ENCODE data around the gene MALRD1. TPM values are rescaled to one million over a fixed set of nuclear protein-coding genes. Genes with fewer than 3 reads are reported as not detected.

The MALRD1 gene
- total RNA-seq, 2 donors from 2014 or later, result 0.27 to 0.40 TPM

GRCh38 chr10:19518109-19518508, 469.5 kb downstream of the MALRD1 start:
- Histone ChIP-seq H3K9me3 (no peaks in the 10 kb centered on the region), H3K4me1 (no peaks in the 10 kb centered on the region), H3K4me3 (no peak overlapping the region), H3K27ac (no peak overlapping the region), H3K27me3 (no peaks in the 10 kb centered on the region), H3K36me3 (no peaks in the 10 kb centered on the region), H3K9ac (ENCODE audit: low read depth in 2 of 2, low read length in 2 of 2) (no peak overlapping the region)
- intact Hi-C loops (cut with DNase I), result no loop called here
- no peak for TF ChIP-seq CTCF (IDR thresholded peaks at IDR 0.05)
- no peak for DNase-seq

GRCh38 chr10:19518632-19519031, 470.0 kb downstream of the MALRD1 start:
- Histone ChIP-seq H3K4me3 (no peak overlapping the region), H3K27ac (no peak overlapping the region), H3K27me3 (no peaks in the 10 kb centered on the region), H3K9ac (ENCODE audit: low read depth in 2 of 2, low read length in 2 of 2) (no peak overlapping the region), H3K4me1 (no peaks in the 10 kb centered on the region), H3K36me3 (no peaks in the 10 kb centered on the region), H3K9me3 (no peaks in the 10 kb centered on the region)
- intact Hi-C loops (cut with DNase I), result no loop called here
- TF ChIP-seq CTCF (IDR thresholded peaks at IDR 0.05), result no peak
- DNase-seq, result no peak

GRCh38 chr10:19531324-19531723, 482.7 kb downstream of the MALRD1 start:
- Histone ChIP-seq H3K9me3 (no peaks in the 10 kb centered on the region), H3K36me3 (no peaks in the 10 kb centered on the region), H3K4me3 (no peak overlapping the region), H3K9ac (ENCODE audit: low read depth in 2 of 2, low read length in 2 of 2) (no peak overlapping the region), H3K4me1 (no peaks in the 10 kb centered on the region), H3K27ac (no peak overlapping the region), H3K27me3 (no peaks in the 10 kb centered on the region)
- TF ChIP-seq CTCF (IDR thresholded peaks at IDR 0.05), result no peak
- intact Hi-C loops (cut with DNase I), result no loop called here
- no peak for DNase-seq

- no peak overlapping the region for H3K9ac ChIP-seq (ENCODE audit: low read depth in 2 of 2, low read length in 2 of 2)
- no peak for TF ChIP-seq CTCF (IDR thresholded peaks at IDR 0.05)
- H3K4me3 ChIP-seq, result no peak overlapping the region
- no peak for DNase-seq
- H3K4me1 ChIP-seq, result no peaks in the 10 kb centered on the region
- H3K36me3 ChIP-seq, result no peaks in the 10 kb centered on the region
- no peaks in the 10 kb centered on the region for H3K27me3 ChIP-seq
- H3K27ac ChIP-seq, result no peak overlapping the region
- no peaks in the 10 kb centered on the region for H3K9me3 ChIP-seq
- intact Hi-C loops (cut with DNase I), result no loop called here
These were observed 483.8 kb downstream of the MALRD1 start for GRCh38 chr10:19532411-19532810.

- no peak for TF ChIP-seq CTCF (IDR thresholded peaks at IDR 0.05)
- no peak overlapping the region for H3K9ac ChIP-seq (ENCODE audit: low read depth in 2 of 2, low read length in 2 of 2)
- DNase-seq, result no peak
- no peak overlapping the region for H3K4me3 ChIP-seq
- no peaks in the 10 kb centered on the region for H3K4me1 ChIP-seq
- no peaks in the 10 kb centered on the region for H3K9me3 ChIP-seq
- H3K36me3 ChIP-seq, result no peaks in the 10 kb centered on the region
- intact Hi-C loops (cut with DNase I), result no loop called here
- no peak overlapping the region for H3K27ac ChIP-seq
- no peaks in the 10 kb centered on the region for H3K27me3 ChIP-seq
These were observed 492.7 kb downstream of the MALRD1 start for GRCh38 chr10:19541299-19541698.

GRCh38 chr10:19546224-19546623, 497.6 kb downstream of the MALRD1 start:
- Histone ChIP-seq H3K27ac (no peak overlapping the region), H3K9ac (ENCODE audit: low read depth in 2 of 2, low read length in 2 of 2) (no peak overlapping the region), H3K4me3 (no peak overlapping the region), H3K4me1 (peaks cover 5% of the 10 kb centered on the region), H3K36me3 (no peaks in the 10 kb centered on the region), H3K9me3 (no peaks in the 10 kb centered on the region), H3K27me3 (no peaks in the 10 kb centered on the region)
- TF ChIP-seq CTCF (IDR thresholded peaks at IDR 0.05), result no peak
- DNase-seq, result no peak
- intact Hi-C loops (cut with DNase I), result no loop called here

Data from colonic mucosa (tissue), 4 donors.